H9 (cell line): ENCODE data around the gene AHNAK. TPM values are rescaled to one million over a fixed set of nuclear protein-coding genes. Genes with fewer than 3 reads are reported as not detected.

Experiments used
- DNase-seq: peaks from one replicate; pipeline ENCODE4 v3.0.0-alpha.2; 2017
- H2AFZ ChIP-seq: one replicate; pipeline ENCODE4 v1.6.1; 2013; ENCODE audit warnings: mild to moderate bottlenecking, low read length, control low read depth, moderate library complexity
- H2AK5ac ChIP-seq: 2 replicates; pipeline ENCODE4 v1.6.1; 2013; ENCODE audit warnings: low read length, control low read depth, mixed read lengths; ENCODE audit not compliant: insufficient read length
- H2BK120ac ChIP-seq: one replicate; pipeline ENCODE4 v1.6.1; 2013; ENCODE audit warnings: low read depth, mild to moderate bottlenecking, low read length, control low read depth, inconsistent platforms; ENCODE audit not compliant: poor library complexity, severe bottlenecking
- H2BK12ac ChIP-seq: 2 replicates; pipeline ENCODE4 v1.6.1; 2013; ENCODE audit warnings: low read length, control low read depth, mixed read lengths, low read depth; ENCODE audit not compliant: insufficient read length
- H2BK15ac ChIP-seq: 2 replicates; pipeline ENCODE4 v1.6.1; 2013; ENCODE audit warnings: low read depth, low read length, control low read depth
- H2BK20ac ChIP-seq: one replicate; pipeline ENCODE4 v1.6.1; 2013; ENCODE audit warnings: low read depth, mild to moderate bottlenecking, low read length, control low read depth, inconsistent platforms; ENCODE audit not compliant: poor library complexity, severe bottlenecking
- H2BK5ac ChIP-seq: 2 replicates; pipeline ENCODE4 v1.6.1; 2013; ENCODE audit warnings: low read length, control low read depth, mixed read lengths; ENCODE audit not compliant: insufficient read length
- H3K14ac ChIP-seq: 2 replicates; pipeline ENCODE4 v1.6.1; 2013; ENCODE audit warnings: low read length, control low read depth; ENCODE audit not compliant: insufficient read depth
- H3K18ac ChIP-seq: 2 replicates; pipeline ENCODE4 v1.6.1; 2013; ENCODE audit warnings: low read depth, mild to moderate bottlenecking, mixed read lengths, low read length, control low read depth; ENCODE audit not compliant: insufficient read length
- H3K23ac ChIP-seq: 2 replicates; pipeline ENCODE4 v1.6.1; 2013; ENCODE audit warnings: low read length, control low read depth, mixed read lengths, low read depth; ENCODE audit not compliant: insufficient read length
- H3K23me2 ChIP-seq: 2 replicates; pipeline ENCODE4 v1.6.1; 2013; ENCODE audit warnings: low read depth, mild to moderate bottlenecking, mixed read lengths, low read length, control low read depth; ENCODE audit not compliant: insufficient read length, poor library complexity, severe bottlenecking
- H3K27ac ChIP-seq: 2 replicates; pipeline ENCODE4 v1.5.1; 2013; ENCODE audit warnings: low read length, control low read depth, mixed read lengths, low read depth; ENCODE audit not compliant: insufficient read length
- H3K27me3 ChIP-seq: 2 replicates; pipeline ENCODE4 v1.6.1; 2013; ENCODE audit warnings: low read length, control low read depth, inconsistent platforms; ENCODE audit not compliant: insufficient read depth
- H3K4ac ChIP-seq: 2 replicates; pipeline ENCODE4 v1.6.1; 2013; ENCODE audit warnings: low read depth, mild to moderate bottlenecking, control low read depth, inconsistent platforms, low read length, moderate library complexity
- H3K4me1 ChIP-seq: 2 replicates; pipeline ENCODE4 v1.6.1; 2013; ENCODE audit warnings: low read length, control low read depth, inconsistent platforms; ENCODE audit not compliant: insufficient read depth
- H3K4me2 ChIP-seq: 2 replicates; pipeline ENCODE4 v1.6.1; 2013; ENCODE audit warnings: low read length, control low read depth, mixed read lengths; ENCODE audit not compliant: insufficient read length, insufficient read depth
- H3K56ac ChIP-seq: 2 replicates; pipeline ENCODE4 v1.6.1; 2013; ENCODE audit warnings: low read depth, mild to moderate bottlenecking, mixed read lengths, low read length, control low read depth; ENCODE audit not compliant: insufficient read length
- H3K79me1 ChIP-seq: 2 replicates; pipeline ENCODE4 v1.6.1; 2013; ENCODE audit warnings: low read depth, mild to moderate bottlenecking, moderate library complexity, low read length, control low read depth, inconsistent platforms; ENCODE audit not compliant: insufficient read depth, poor library complexity, severe bottlenecking
- H3K79me2 ChIP-seq: 2 replicates; pipeline ENCODE4 v1.6.1; 2013; ENCODE audit warnings: low read length, control low read depth, inconsistent platforms; ENCODE audit not compliant: insufficient read depth
- H3K9ac ChIP-seq: 2 replicates; pipeline ENCODE4 v1.6.1; 2013; ENCODE audit warnings: low read length, control low read depth, mixed read lengths; ENCODE audit not compliant: insufficient read length; ENCODE audit errors: extremely low read depth
- H3K9me3 ChIP-seq: one replicate; pipeline ENCODE4 v1.6.1; 2013; ENCODE audit warnings: low read depth, low read length, inconsistent platforms; ENCODE audit not compliant: control insufficient read depth
- H3T11ph ChIP-seq: one replicate; pipeline ENCODE4 v1.6.1; 2013; ENCODE audit warnings: mild to moderate bottlenecking, low read length, control low read depth, inconsistent platforms
- H4K20me1 ChIP-seq: one replicate; pipeline ENCODE4 v1.6.1; 2013; ENCODE audit not compliant: control insufficient read depth, insufficient read length, insufficient read depth
- H4K5ac ChIP-seq: 2 replicates; pipeline ENCODE4 v1.6.1; 2013; ENCODE audit warnings: low read depth, mild to moderate bottlenecking, mixed read lengths, low read length, control low read depth; ENCODE audit not compliant: insufficient read length
- H4K8ac ChIP-seq: replicated peaks from 2 replicates; pipeline ENCODE4 v1.6.1; 2013; ENCODE audit warnings: low read length, control low read depth, mixed read lengths, low read depth; ENCODE audit not compliant: insufficient read length
- H4K91ac ChIP-seq: 2 replicates; pipeline ENCODE4 v1.6.1; 2013; ENCODE audit warnings: low read depth, mild to moderate bottlenecking, moderate library complexity, mixed read lengths, low read length, control low read depth; ENCODE audit not compliant: insufficient read length
- H3K27ac Mint-ChIP-seq, 3 experiments: 2 replicates in 2 of 3; 3 replicates in 1 of 3; pipeline ENCODE4 v1.8.0; 2020 to 2021; ENCODE audit warnings: mixed read lengths in 3 of 3, mild to moderate bottlenecking in 1 of 3, moderate library complexity in 1 of 3
- H3K27me3 Mint-ChIP-seq: 2 replicates; pipeline ENCODE4 v1.8.0; 2021; ENCODE audit warnings: low read depth, mild to moderate bottlenecking, moderate library complexity, mixed read lengths
- H3K36me3 Mint-ChIP-seq, 3 experiments: 2 replicates in 2 of 3; 3 replicates in 1 of 3; pipeline ENCODE4 v1.8.0; 2020 to 2021; ENCODE audit warnings: low read depth in 3 of 3, mixed read lengths in 3 of 3; ENCODE audit not compliant: insufficient read depth in 1 of 3
- H3K4me1 Mint-ChIP-seq, 2 experiments: 2 replicates each; pipeline ENCODE4 v1.8.0; 2020; ENCODE audit warnings: mixed read lengths in 2 of 2
- H3K4me3 Mint-ChIP-seq, 2 experiments: 2 replicates in 1 of 2; 3 replicates in 1 of 2; pipeline ENCODE4 v1.8.0; 2020 to 2021; ENCODE audit warnings: mild to moderate bottlenecking in 2 of 2, mixed read lengths in 2 of 2, moderate library complexity in 1 of 2
- H3K9me3 Mint-ChIP-seq, 2 experiments: 2 replicates in 1 of 2; 3 replicates in 1 of 2; pipeline ENCODE4 v1.8.0; 2020; ENCODE audit warnings: mild to moderate bottlenecking in 2 of 2, mixed read lengths in 2 of 2, moderate library complexity in 1 of 2
- CTCF ChIP-seq: fragments of 200-600 bp; sonication (generic); conservative IDR thresholded peaks from 3 replicates; pipeline ENCODE4 v1.8.0; 2021; ENCODE audit warnings: antibody characterized with exemption, mild to moderate bottlenecking
- WGBS: extraction: QIAGEN DNeasy Blood & Tissue Kit; methylation state at CpG from one replicate; pipeline ENCODE4 v1.1.7; 2013; ENCODE audit warnings: missing lambda C conversion rate, low lambda C conversion rate, mixed read lengths; ENCODE audit not compliant: insufficient read length; ENCODE audit errors: extremely low coverage; 5-methylcytosine and 5-hydroxymethylcytosine counted together
- total RNA-seq: library from RNA; stranded (reverse); gene quantifications from 2 replicates; pipeline ENCODE4 v1.2.1, GENCODE V29; 2021

The AHNAK gene
- total RNA-seq, 1 experiment from 2014 or later, result 15.2 TPM

GRCh38 chr11:62463121-62463542 is 83.5 kb downstream of the AHNAK start:
- H2AK5ac ChIP-seq, result no peak overlapping the region
- Mint-ChIP-seq H3K4me3 (no peak overlapping the region), H3K4me1 (peaks cover 0 to 7% of the 10 kb centered on the region in 2 experiments; a peak in 1 of 4 replicates), H3K36me3 (no peaks in the 10 kb centered on the region), H3K27me3 (peaks cover 4% of the 10 kb centered on the region; the same call in 1 of the 2 replicates), H3K9me3 (no peaks in the 10 kb centered on the region), H3K27ac (no peak overlapping the region)
- no peaks in the 10 kb centered on the region for H3K4me1 ChIP-seq
- H4K91ac ChIP-seq, result no peak overlapping the region
- H3K23ac ChIP-seq, result no peak overlapping the region
- no peaks in the 10 kb centered on the region for H3K9me3 ChIP-seq
- no peak overlapping the region for H3T11ph ChIP-seq
- DNase-seq, result no peak
- no peak overlapping the region for H2AFZ ChIP-seq
- peak overlapping the region; percentile 72 for H4K5ac ChIP-seq
- H4K20me1 ChIP-seq, result no peaks in the 10 kb centered on the region
- no peak overlapping the region for H2BK120ac ChIP-seq
- H3K14ac ChIP-seq, result no peak overlapping the region
- no peak overlapping the region; the same call in 1 of the 2 replicates for H2BK15ac ChIP-seq
- TF ChIP-seq CTCF, result no peak
- no peaks in the 10 kb centered on the region for H3K23me2 ChIP-seq
- H3K4ac ChIP-seq, result no peak overlapping the region
- no peak overlapping the region for H2BK12ac ChIP-seq
- no peaks in the 10 kb centered on the region for H3K27me3 ChIP-seq
- H3K18ac ChIP-seq, result no peak overlapping the region
- H2BK20ac ChIP-seq, result no peak overlapping the region
- H4K8ac ChIP-seq, result no peak overlapping the region
- H3K4me2 ChIP-seq, result no peak overlapping the region
- no peak overlapping the region for H3K56ac ChIP-seq
- no peaks in the 10 kb centered on the region for H3K79me2 ChIP-seq
- no peak overlapping the region for H3K27ac ChIP-seq
- H3K9ac ChIP-seq, result no peak overlapping the region
- no CpG with 5 or more reads among the region's 6 CpGs for WGBS
- H2BK5ac ChIP-seq, result no peak overlapping the region
- H3K79me1 ChIP-seq, result no peaks in the 10 kb centered on the region
